Trophoblast cell (in vitro differentiated cells and primary cell): ENCODE data around the gene PRKAR1B.

Experiments
- DNase-seq, 2 donors: peaks; one replicate each; pipeline ENCODE4 v3.0.0-alpha.2; 2016
- H2AFZ ChIP-seq: 2 replicates; pipeline ENCODE4 v1.6.1; 2013; ENCODE audit warnings: low read length, moderate library complexity, mild to moderate bottlenecking; ENCODE audit not compliant: insufficient read depth, poor library complexity
- H2AK5ac ChIP-seq: 2 replicates; pipeline ENCODE4 v1.6.1; 2013; ENCODE audit warnings: mild to moderate bottlenecking, low read length
- H2BK120ac ChIP-seq: 2 replicates; pipeline ENCODE4 v1.6.1; 2013; ENCODE audit warnings: low read length, mild to moderate bottlenecking, moderate library complexity; ENCODE audit not compliant: insufficient read depth, poor library complexity
- H2BK12ac ChIP-seq: 2 replicates; pipeline ENCODE4 v1.6.1; 2013; ENCODE audit warnings: mild to moderate bottlenecking, low read length, moderate library complexity
- H2BK5ac ChIP-seq: 2 replicates; pipeline ENCODE4 v1.6.1; 2013; ENCODE audit warnings: low read length, low read depth, moderate library complexity, mild to moderate bottlenecking; ENCODE audit not compliant: poor library complexity
- H3K14ac ChIP-seq: 2 replicates; pipeline ENCODE4 v1.6.1; 2013; ENCODE audit warnings: mild to moderate bottlenecking, low read length
- H3K18ac ChIP-seq: 2 replicates; pipeline ENCODE4 v1.6.1; 2013; ENCODE audit warnings: mild to moderate bottlenecking, low read length
- H3K23ac ChIP-seq: 2 replicates; pipeline ENCODE4 v1.6.1; 2013; ENCODE audit warnings: low read length
- H3K27ac ChIP-seq: 2 replicates; pipeline ENCODE4 v1.5.1; 2013; ENCODE audit warnings: low read depth, mild to moderate bottlenecking, inconsistent platforms, low read length, moderate library complexity
- H3K27me3 ChIP-seq: 2 replicates; pipeline ENCODE4 v1.6.1; 2013; ENCODE audit warnings: inconsistent platforms, mild to moderate bottlenecking, low read length, moderate library complexity; ENCODE audit not compliant: insufficient read depth
- H3K36me3 ChIP-seq, 2 experiments: 1 replicate in 1 of 2; 2 replicates in 1 of 2; pipeline ENCODE4 v1.6.1; 2013; ENCODE audit warnings: low read length in 2 of 2, mild to moderate bottlenecking in 2 of 2, moderate library complexity in 1 of 2; ENCODE audit not compliant: insufficient read depth in 2 of 2, control insufficient read depth in 1 of 2
- H3K4ac ChIP-seq: 2 replicates; pipeline ENCODE4 v1.6.1; 2013; ENCODE audit warnings: low read depth, mild to moderate bottlenecking, low read length, moderate library complexity
- H3K4me1 ChIP-seq, 2 experiments: 1 replicate in 1 of 2; 2 replicates in 1 of 2; pipeline ENCODE4 v1.6.1; 2013; ENCODE audit warnings: low read length in 2 of 2, mild to moderate bottlenecking in 2 of 2, moderate library complexity in 1 of 2; ENCODE audit not compliant: insufficient read depth in 2 of 2, control insufficient read depth in 1 of 2
- H3K4me2 ChIP-seq: 2 replicates; pipeline ENCODE4 v1.6.1; 2013; ENCODE audit warnings: inconsistent platforms, mild to moderate bottlenecking, low read length, moderate library complexity
- H3K4me3 ChIP-seq: 2 replicates; pipeline ENCODE4 v1.5.1; 2013; ENCODE audit warnings: mild to moderate bottlenecking, low read depth, low read length, inconsistent platforms
- H3K79me1 ChIP-seq: one replicate; pipeline ENCODE4 v1.6.1; 2013; ENCODE audit warnings: low read length
- H3K79me2 ChIP-seq: 2 replicates; pipeline ENCODE4 v1.6.1; 2013; ENCODE audit warnings: low read length, mild to moderate bottlenecking; ENCODE audit not compliant: control insufficient read depth, insufficient read depth, poor library complexity
- H3K9ac ChIP-seq: 2 replicates; pipeline ENCODE4 v1.6.1; 2013; ENCODE audit warnings: mild to moderate bottlenecking, low read length
- H3K9me3 ChIP-seq: 2 replicates; pipeline ENCODE4 v1.6.1; 2013; ENCODE audit warnings: low read depth, mild to moderate bottlenecking, control low read depth, inconsistent platforms, low read length; ENCODE audit not compliant: insufficient read depth
- H4K12ac ChIP-seq: 2 replicates; pipeline ENCODE4 v1.6.1; 2013; ENCODE audit warnings: low read depth, mild to moderate bottlenecking, low read length, moderate library complexity
- H4K8ac ChIP-seq: 2 replicates; pipeline ENCODE4 v1.6.1; 2013; ENCODE audit warnings: low read depth, mild to moderate bottlenecking, low read length, moderate library complexity
- H4K91ac ChIP-seq: one replicate; pipeline ENCODE4 v1.6.1; 2013; ENCODE audit warnings: low read depth, mild to moderate bottlenecking, low read length, moderate library complexity
- WGBS: extraction: QIAGEN DNeasy Blood & Tissue Kit; methylation state at CpG from one replicate; pipeline ENCODE4 v1.1.7; 2013; ENCODE audit warnings: missing lambda C conversion rate; ENCODE audit not compliant: insufficient read length, insufficient coverage; ENCODE audit errors: extremely low coverage; 5-methylcytosine and 5-hydroxymethylcytosine counted together

PRKAR1B gene

GRCh38 chr7:734808-735207 lies 7.7 kb upstream of the PRKAR1B start:
- no peaks in the 10 kb centered on the region for H3K27me3 ChIP-seq

DNA sequence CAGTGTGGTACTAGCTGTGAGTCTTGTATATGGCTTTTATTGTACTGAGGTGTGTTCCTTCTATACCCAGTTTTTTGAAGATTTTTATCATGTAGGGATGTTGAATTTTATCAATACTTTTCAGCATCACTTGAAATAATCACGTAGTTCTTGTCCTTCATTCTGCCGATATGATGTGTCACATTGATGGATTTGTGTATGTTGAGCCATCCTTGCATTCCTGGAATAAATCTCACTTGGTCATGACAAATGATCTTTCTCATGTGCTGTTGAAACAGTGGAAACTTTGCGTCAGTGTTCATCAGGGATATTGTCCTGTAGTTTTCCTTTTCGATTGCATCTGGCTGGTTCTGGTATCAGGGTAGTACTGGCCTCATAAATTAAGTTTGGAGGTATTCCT lies 7.1 kb upstream of the PRKAR1B start:
- Histone ChIP-seq H3K4ac (no peak overlapping the region), H4K8ac (no peak overlapping the region), H4K91ac (no peak overlapping the region), H2BK12ac (no peak overlapping the region), H2AFZ (no peak overlapping the region), H3K14ac (no peak overlapping the region), H3K4me3 (no peak overlapping the region), H3K18ac (no peak overlapping the region), H2AK5ac (no peak overlapping the region), H3K4me1 (no peaks in the 10 kb centered on the region), H3K27ac (no peak overlapping the region), H3K79me2 (no peaks in the 10 kb centered on the region), H3K9me3 (peaks cover 7% of the 10 kb centered on the region), H4K12ac (no peak overlapping the region), H3K4me2 (no peak overlapping the region), H3K9ac (no peak overlapping the region), H3K27me3 (no peaks in the 10 kb centered on the region), H3K79me1 (no peaks in the 10 kb centered on the region), H3K23ac (no peak overlapping the region), H2BK5ac (no peak overlapping the region), H3K36me3 (peaks cover 26 to 27% of the 10 kb centered on the region in 2 experiments), H2BK120ac (no peak overlapping the region)
- no peak for DNase-seq
- WGBS = no CpG with 5 or more reads among the region's 4 CpGs

More at GRCh38 chr7:734808-735207, 7.7 kb upstream of the PRKAR1B start:
- Histone ChIP-seq H2BK12ac (no peak overlapping the region), H2BK5ac (no peak overlapping the region), H3K4me1 (no peaks in the 10 kb centered on the region), H2AFZ (no peak overlapping the region), H2BK120ac (no peak overlapping the region), H3K27ac (no peak overlapping the region), H3K79me1 (no peaks in the 10 kb centered on the region), H3K9me3 (peaks cover 7% of the 10 kb centered on the region), H3K79me2 (no peaks in the 10 kb centered on the region), H2AK5ac (no peak overlapping the region), H4K91ac (no peak overlapping the region), H4K8ac (no peak overlapping the region), H3K4me2 (no peak overlapping the region), H4K12ac (no peak overlapping the region), H3K14ac (no peak overlapping the region), H3K4me3 (no peak overlapping the region), H3K23ac (no peak overlapping the region), H3K4ac (no peak overlapping the region), H3K36me3 (peaks cover 21 to 22% of the 10 kb centered on the region in 2 experiments), H3K9ac (no peak overlapping the region), H3K18ac (no peak overlapping the region)
- WGBS = no CpG with 5 or more reads among the region's 11 CpGs
- no peak for DNase-seq

GRCh38 chr7:732556-732955 lies 5.5 kb upstream of the PRKAR1B start:
- no CpG with 5 or more reads among the region's 3 CpGs for WGBS
- Histone ChIP-seq H3K18ac (no peak overlapping the region), H3K4me1 (peaks cover 0 to 5% of the 10 kb centered on the region in 2 experiments), H2BK5ac (no peak overlapping the region), H3K23ac (no peak overlapping the region), H3K79me2 (no peaks in the 10 kb centered on the region), H4K12ac (no peak overlapping the region), H2BK12ac (no peak overlapping the region), H3K14ac (no peak overlapping the region), H2BK120ac (no peak overlapping the region), H2AK5ac (no peak overlapping the region), H3K4ac (no peak overlapping the region), H3K9ac (no peak overlapping the region), H3K4me3 (no peak overlapping the region), H3K79me1 (no peaks in the 10 kb centered on the region), H3K27me3 (no peaks in the 10 kb centered on the region), H3K36me3 (peaks cover 25 to 27% of the 10 kb centered on the region in 2 experiments), H4K8ac (no peak overlapping the region), H3K4me2 (no peak overlapping the region), H4K91ac (no peak overlapping the region), H2AFZ (no peak overlapping the region), H3K27ac (no peak overlapping the region), H3K9me3 (peaks cover 7% of the 10 kb centered on the region)
- no peak for DNase-seq

- Histone ChIP-seq H3K9ac (no peak overlapping the region), H2BK120ac (no peak overlapping the region), H3K14ac (no peak overlapping the region), H3K18ac (no peak overlapping the region), H3K79me2 (peaks cover under 1% of the 10 kb centered on the region), H3K23ac (no peak overlapping the region), H3K4me2 (no peak overlapping the region), H2AFZ (no peak overlapping the region), H4K91ac (no peak overlapping the region), H3K4ac (no peak overlapping the region), H3K36me3 (peaks cover 25 to 27% of the 10 kb centered on the region in 2 experiments), H4K8ac (no peak overlapping the region), H2BK5ac (no peak overlapping the region), H3K27me3 (no peaks in the 10 kb centered on the region), H3K9me3 (peaks cover 7% of the 10 kb centered on the region), H3K4me1 (peaks cover 0 to 7% of the 10 kb centered on the region in 2 experiments), H2AK5ac (no peak overlapping the region), H3K27ac (no peak overlapping the region), H2BK12ac (no peak overlapping the region), H3K4me3 (no peak overlapping the region), H4K12ac (no peak overlapping the region), H3K79me1 (no peaks in the 10 kb centered on the region)
- peak; percentile 3 to 14 for DNase-seq
- WGBS = no CpG with 5 or more reads among the region's 17 CpGs
These were observed 5.0 kb upstream of the PRKAR1B start for GRCh38 chr7:732094-732541.
